Endothelial cell of umbilical vein (primary cell): Measurements from ENCODE around the gene ALG5. TPM values are rescaled to one million over a fixed set of nuclear protein-coding genes. Genes with fewer than 3 reads are reported as not detected.

Source experiments
- BruUV-seq: library from RNA; stranded (reverse); fragments of 400-500 nt; replicated peaks from 2 replicates; lab custom pipeline; 2021; lab: Mats Ljungman, UMichigan
- CTCF ChIA-PET: fragments of 300-600, 350-600 bp; sonication (Branson Sonifier 250); formaldehyde crosslinking; loops from one replicate; lab custom pipeline; 2021; ENCODE audit warnings: antibody characterized with exemption, inconsistent platforms; lab: Charles Lee
- POLR2A ChIA-PET: fragments of 300-600, 350-600 bp; sonication (Branson Sonifier 250); formaldehyde crosslinking; loops from one replicate; lab custom pipeline; 2021; ENCODE audit warnings: antibody characterized with exemption, inconsistent platforms; lab: Charles Lee
- DNase-seq: peaks from one replicate; pipeline ENCODE4 v3.0.0-alpha.2; 2011; ENCODE audit warnings: low read depth, low spot score
- FAIRE-seq: peaks from 2 replicates; lab custom pipeline; 2011; peaks lifted over from hg19 to GRCh38; lab: Jason Lieb, UNC
- H2AFZ ChIP-seq: 2 replicates; pipeline ENCODE4 v1.6.0; 2012; ENCODE audit warnings: low read depth, low read length, control low read depth, inconsistent platforms
- H3K27ac ChIP-seq: 2 replicates; pipeline ENCODE4 v1.5.1; 2011; ENCODE audit warnings: low read depth, mild to moderate bottlenecking, control low read depth, low read length, moderate library complexity; ENCODE audit not compliant: insufficient read depth
- H3K27me3 ChIP-seq, 2 experiments: 2 replicates each; pipeline versions ENCODE4 v1.6.0 to v1.6.1; 2011; ENCODE audit warnings: low read length in 2 of 2, mixed read lengths in 1 of 2; ENCODE audit not compliant: control insufficient read depth in 2 of 2, insufficient read depth in 2 of 2
- H3K36me3 ChIP-seq, 2 experiments: 2 replicates in 1 of 2; 3 replicates in 1 of 2; pipeline ENCODE4 v1.5.1; 2011; ENCODE audit warnings: low read length in 2 of 2, mild to moderate bottlenecking in 1 of 2, moderate library complexity in 1 of 2; ENCODE audit not compliant: control insufficient read depth in 2 of 2, insufficient read depth in 2 of 2; ENCODE audit errors: extremely low read depth in 1 of 2
- H3K4me1 ChIP-seq: 3 replicates; pipeline ENCODE4 v1.5.1; 2011; ENCODE audit warnings: mild to moderate bottlenecking, low read length; ENCODE audit not compliant: control insufficient read depth, insufficient read depth; ENCODE audit errors: extremely low read depth
- H3K4me2 ChIP-seq: 2 replicates; pipeline ENCODE4 v1.6.1; 2011; ENCODE audit warnings: low read length, control low read depth, mixed read lengths; ENCODE audit not compliant: insufficient read depth
- H3K4me3 ChIP-seq, 3 experiments: fragments of 200-600 bp in 1 of 3; sonication (generic), shearing (Covaris generic) in 1 of 3; replicated peaks in 1 of 3; 2 replicates each; pipeline ENCODE4 v1.5.1; 2011 to 2016; ENCODE audit warnings: control low read depth in 3 of 3, low read length in 3 of 3, mild to moderate bottlenecking in 2 of 3, inconsistent platforms in 1 of 3, low read depth in 1 of 3, moderate library complexity in 1 of 3; ENCODE audit not compliant: insufficient read depth in 1 of 3
- H3K79me2 ChIP-seq: 2 replicates; pipeline ENCODE4 v1.6.0; 2012; ENCODE audit warnings: low read length, inconsistent platforms; ENCODE audit not compliant: control insufficient read depth, insufficient read depth
- H3K9ac ChIP-seq: replicated peaks from 2 replicates; pipeline ENCODE3; 2011; ENCODE audit warnings: low read length, control low read depth; ENCODE audit not compliant: insufficient read depth; ENCODE audit errors: extremely low read depth
- H3K9me1 ChIP-seq: replicated peaks from 3 replicates; pipeline ENCODE4 v1.6.0; 2011; ENCODE audit warnings: mild to moderate bottlenecking, low read length; ENCODE audit not compliant: control insufficient read depth, insufficient read depth; ENCODE audit errors: extremely low read depth
- H3K9me3 ChIP-seq: replicated peaks from 2 replicates; pipeline ENCODE4 v1.5.1; 2012; ENCODE audit warnings: low read length, inconsistent platforms; ENCODE audit not compliant: control insufficient read depth, insufficient read depth
- H4K20me1 ChIP-seq: replicated peaks from 2 replicates; pipeline ENCODE3; 2011; ENCODE audit warnings: mild to moderate bottlenecking, low read length; ENCODE audit not compliant: control insufficient read depth, insufficient read depth; ENCODE audit errors: extremely low read depth
- EZH2 ChIP-seq: IDR thresholded peaks from 2 replicates; pipeline ENCODE4 v1.6.1; 2012; ENCODE audit warnings: borderline replicate concordance, low read depth, mild to moderate bottlenecking, moderate library complexity, low read length, inconsistent platforms; ENCODE audit not compliant: severe bottlenecking
- FOS ChIP-seq: IDR thresholded peaks from 2 replicates; pipeline ENCODE4 v1.6.1; 2011; ENCODE audit warnings: mild to moderate bottlenecking, low read length, moderate library complexity, borderline replicate concordance; ENCODE audit not compliant: insufficient read depth
- GATA2 ChIP-seq: IDR thresholded peaks from 2 replicates; pipeline ENCODE4 v1.7.0; 2011; ENCODE audit warnings: low read depth, mild to moderate bottlenecking, moderate library complexity, mixed read lengths, low read length; ENCODE audit not compliant: insufficient read length, insufficient read depth
- JUN ChIP-seq: IDR thresholded peaks from 2 replicates; pipeline ENCODE4 v1.6.1; 2011; ENCODE audit warnings: borderline replicate concordance, low read depth; ENCODE audit not compliant: insufficient read length, insufficient read depth
- MYC ChIP-seq: IDR thresholded peaks from one replicate; pipeline ENCODE4 v1.6.1; 2011; ENCODE audit warnings: mild to moderate bottlenecking, low read depth, low read length
- POLR2A ChIP-seq: IDR thresholded peaks from 2 replicates; pipeline ENCODE4 v1.6.1; 2012; ENCODE audit warnings: low read depth, mild to moderate bottlenecking, control low read depth, low read length
- POLR2AphosphoS5 ChIP-seq: IDR thresholded peaks from 2 replicates; pipeline ENCODE4 v1.6.1; 2012; ENCODE audit warnings: low read depth, mild to moderate bottlenecking, control low read depth, low read length, moderate library complexity; ENCODE audit not compliant: insufficient read depth
- dilution Hi-C: fragments of 300-500 bp; cut with MboI; formaldehyde crosslinking; loops from one replicate; pipeline ENCODE4 v1.15.0; 2019; ENCODE audit warnings: low sequenced_read_pairs; ENCODE audit not compliant: extremely low pct_ligation_motif_present
- intact Hi-C: fragments of 100-400 bp; cut with micrococcal nuclease; formaldehyde crosslinking; loops from one replicate; pipeline ENCODE4 v1.10.0; 2022
- polyA plus RNA-seq, 4 experiments: library from polyadenylated mRNA; depleted of rRNA in 3 of 4; stranded (reverse) in 3 of 4; unstranded in 1 of 4; fragments of >200 nt; gene quantifications; 2 replicates each; pipeline versions ENCODE4 v1.2.1 to v1.2.3, GENCODE V29; 2011 to 2012; ENCODE audit warnings: missing spikeins in 1 of 4
- total RNA-seq: library from RNA; stranded (reverse); gene quantifications from 2 replicates; pipeline ENCODE4 v1.2.3, GENCODE V29; 2021
- TF ChIP-seq, protein P1 (sequence below), 2 donors: IDR thresholded peaks; 1 replicate in 1 of 2; 2 replicates in 1 of 2; pipeline ENCODE4 v1.5.1; 2011; ENCODE audit warnings: low read length in 2 of 2, mild to moderate bottlenecking in 2 of 2, moderate library complexity in 2 of 2, control low read depth in 1 of 2, inconsistent platforms in 1 of 2, low read depth in 1 of 2; ENCODE audit not compliant: insufficient read depth in 1 of 2; ENCODE audit errors: extremely low read depth in 1 of 2
- TF ChIP-seq, protein P2 (sequence below): IDR thresholded peaks from 2 replicates; pipeline ENCODE4 v1.6.1; 2011; ENCODE audit not compliant: insufficient read depth, insufficient read length

ALG5 gene
- total and polyA plus RNA-seq, 2 donors (not counting 3 experiments of a cell fraction or from before 2014, with no cell fraction given): 24.4 to 29.3 TPM

DNA sequence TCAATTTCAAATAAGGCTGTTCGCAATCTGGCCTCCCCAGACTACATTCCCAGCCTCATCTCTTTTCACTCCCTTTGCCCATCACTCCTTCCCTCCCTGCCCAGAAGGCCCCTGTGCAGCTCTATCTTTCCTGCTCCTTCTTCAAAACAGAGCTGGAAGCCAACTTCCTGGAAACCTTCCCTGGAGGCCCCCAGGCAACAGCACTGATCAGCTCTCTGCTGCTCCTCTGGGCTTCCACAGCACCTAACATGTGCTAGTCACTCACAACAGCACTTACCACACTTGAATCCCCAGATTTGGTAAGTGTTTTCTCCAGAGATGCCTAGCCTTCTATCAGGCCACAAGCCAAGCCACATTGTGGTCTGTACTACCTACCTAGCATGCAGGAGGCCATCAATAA is 88.6 kb downstream of the ALG5 start:
- no peak for TF ChIP-seq MYC
- no peak for TF ChIP-seq EZH2
- TF ChIP-seq, protein P1, sequence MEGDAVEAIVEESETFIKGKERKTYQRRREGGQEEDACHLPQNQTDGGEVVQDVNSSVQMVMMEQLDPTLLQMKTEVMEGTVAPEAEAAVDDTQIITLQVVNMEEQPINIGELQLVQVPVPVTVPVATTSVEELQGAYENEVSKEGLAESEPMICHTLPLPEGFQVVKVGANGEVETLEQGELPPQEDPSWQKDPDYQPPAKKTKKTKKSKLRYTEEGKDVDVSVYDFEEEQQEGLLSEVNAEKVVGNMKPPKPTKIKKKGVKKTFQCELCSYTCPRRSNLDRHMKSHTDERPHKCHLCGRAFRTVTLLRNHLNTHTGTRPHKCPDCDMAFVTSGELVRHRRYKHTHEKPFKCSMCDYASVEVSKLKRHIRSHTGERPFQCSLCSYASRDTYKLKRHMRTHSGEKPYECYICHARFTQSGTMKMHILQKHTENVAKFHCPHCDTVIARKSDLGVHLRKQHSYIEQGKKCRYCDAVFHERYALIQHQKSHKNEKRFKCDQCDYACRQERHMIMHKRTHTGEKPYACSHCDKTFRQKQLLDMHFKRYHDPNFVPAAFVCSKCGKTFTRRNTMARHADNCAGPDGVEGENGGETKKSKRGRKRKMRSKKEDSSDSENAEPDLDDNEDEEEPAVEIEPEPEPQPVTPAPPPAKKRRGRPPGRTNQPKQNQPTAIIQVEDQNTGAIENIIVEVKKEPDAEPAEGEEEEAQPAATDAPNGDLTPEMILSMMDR (IDR thresholded peaks at IDR 0.05; ENCODE audit: extremely low read depth in 1 of 2, insufficient read depth in 1 of 2, low read depth in 1 of 2, low read length in 2 of 2): no peak
- no peak for TF ChIP-seq POLR2A
- no peak for TF ChIP-seq POLR2AphosphoS5
- no peak for TF ChIP-seq JUN
- TF ChIP-seq GATA2: no peak
- TF ChIP-seq, protein P2, sequence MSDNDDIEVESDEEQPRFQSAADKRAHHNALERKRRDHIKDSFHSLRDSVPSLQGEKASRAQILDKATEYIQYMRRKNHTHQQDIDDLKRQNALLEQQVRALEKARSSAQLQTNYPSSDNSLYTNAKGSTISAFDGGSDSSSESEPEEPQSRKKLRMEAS: no peak
- no peak for TF ChIP-seq FOS

More for the DNA sequence above, 88.6 kb downstream of the ALG5 start:
- Histone ChIP-seq H4K20me1 (no peaks in the 10 kb centered on the region), H3K27me3 (no peaks in the 10 kb centered on the region), H2AFZ (no peak overlapping the region), H3K36me3 (no peaks in the 10 kb centered on the region), H3K79me2 (peaks cover 6% of the 10 kb centered on the region), H3K27ac (no peak overlapping the region), H3K4me1 (peaks cover 12% of the 10 kb centered on the region), H3K4me3 (no peak overlapping the region), H3K9me1 (no peaks in the 10 kb centered on the region), H3K9me3 (no peaks in the 10 kb centered on the region), H3K4me2 (no peak overlapping the region), H3K9ac (no peak overlapping the region)
- intact Hi-C loops (no loop called here), dilution Hi-C loops (no loop called here)
- FAIRE-seq (no peak), DNase-seq (no peak)
- BruUV-seq: no TSS peak
- ChIA-PET CTCF (no interaction called here), POLR2A (no interaction called here)
